Renal cortical epithelial cell (primary cell): ENCODE results near the gene PON2. TPM values are rescaled to one million over a fixed set of nuclear protein-coding genes. Genes with fewer than 3 reads are reported as not detected.

ENCODE experiments used
- total RNA-seq: library from RNA; depleted of rRNA; stranded (reverse); fragments of >200 nt; gene quantifications from 2 replicates; pipeline ENCODE4 v1.2.3, GENCODE V29; 2014

Gene PON2
- total RNA-seq, 1 donor from 2014 or later = 250 TPM

Other genes with a start within 250 kb of the PON2 start
- not detected in 2 replicates for gene PON1, start 110.5 kb downstream of the PON2 start, total RNA-seq
- 0.05 TPM in 1 of 2 replicates, not detected in the other for gene PON3, start 38.7 kb downstream of the PON2 start, total RNA-seq
- gene ASB4, start 50.9 kb upstream of the PON2 start, total RNA-seq = not detected in 2 replicates
- gene PDK4, start 161.5 kb upstream of the PON2 start, total RNA-seq = 1.9 and 5.8 TPM in 2 replicates